BE2C (cell line): ENCODE results near the gene SRBD1.

ENCODE experiments used
- DNase-seq: peaks from one replicate; pipeline ENCODE4 v3.0.0-alpha.2; 2020
- H3K27me3 ChIP-seq: fragments of 250-450 bp; sonication (Bioruptor Pico); 2 replicates; pipeline ENCODE4 v1.5.1; 2020; ENCODE audit warnings: mild to moderate bottlenecking
- H3K36me3 ChIP-seq: fragments of 250-450 bp; sonication (Bioruptor Pico); 2 replicates; pipeline ENCODE4 v1.5.1; 2020; ENCODE audit warnings: mild to moderate bottlenecking
- H3K4me1 ChIP-seq: fragments of 250-450 bp; sonication (Bioruptor Pico); 2 replicates; pipeline ENCODE4 v1.5.1; 2020
- H3K4me3 ChIP-seq: 2 replicates; pipeline ENCODE4 v1.5.1; 2011; ENCODE audit warnings: low read depth, low read length
- H3K9me3 ChIP-seq: fragments of 250-450 bp; sonication (Bioruptor Pico); 2 replicates; pipeline ENCODE4 v1.5.1; 2020
- CTCF ChIP-seq: IDR thresholded peaks from 2 replicates; pipeline ENCODE4 v1.5.1; 2012; ENCODE audit warnings: mild to moderate bottlenecking, low read depth, low read length

The SRBD1 gene

GRCh38 chr2:45344071-45344470 lies 267.0 kb downstream of the SRBD1 start:
- no peak for TF ChIP-seq CTCF
- DNase-seq: no peak
- Histone ChIP-seq H3K9me3 (no peaks in the 10 kb centered on the region), H3K4me1 (no peaks in the 10 kb centered on the region), H3K4me3 (no peak overlapping the region), H3K27me3 (no peaks in the 10 kb centered on the region), H3K36me3 (no peaks in the 10 kb centered on the region)

GRCh38 chr2:45343251-45344017 lies 267.6 kb downstream of the SRBD1 start:
- H3K4me1 ChIP-seq: no peaks in the 10 kb centered on the region
- no peaks in the 10 kb centered on the region for H3K27me3 ChIP-seq
- DNase-seq: no peak
- no peaks in the 10 kb centered on the region for H3K36me3 ChIP-seq
- no peaks in the 10 kb centered on the region for H3K9me3 ChIP-seq
- no peak overlapping the region for H3K4me3 ChIP-seq
- TF ChIP-seq CTCF: no peak

- no peaks in the 10 kb centered on the region for H3K4me1 ChIP-seq
- H3K9me3 ChIP-seq: no peaks in the 10 kb centered on the region
- DNase-seq: no peak
- H3K36me3 ChIP-seq: no peaks in the 10 kb centered on the region
- H3K4me3 ChIP-seq: no peak overlapping the region
- H3K27me3 ChIP-seq: no peaks in the 10 kb centered on the region
- no peak for TF ChIP-seq CTCF
Observed at GRCh38 chr2:45340318-45340717, 270.7 kb downstream of the SRBD1 start.

GRCh38 chr2:45339253-45339652 lies 271.8 kb downstream of the SRBD1 start:
- no peak overlapping the region for H3K4me3 ChIP-seq
- DNase-seq: no peak
- H3K36me3 ChIP-seq: no peaks in the 10 kb centered on the region
- no peaks in the 10 kb centered on the region for H3K4me1 ChIP-seq
- no peaks in the 10 kb centered on the region for H3K27me3 ChIP-seq
- TF ChIP-seq CTCF: no peak
- H3K9me3 ChIP-seq: no peaks in the 10 kb centered on the region
